Fibroblast of mammary gland (primary cell): ENCODE measurements around the gene WAS.

ENCODE experiments used
- DNase-seq: peaks from one replicate; pipeline ENCODE4 v3.0.0-alpha.2; 2010; ENCODE audit warnings: low read depth
- H3K4me3 ChIP-seq: 2 replicates; pipeline ENCODE4 v1.5.1; 2011; ENCODE audit warnings: low read depth, mild to moderate bottlenecking, low read length, moderate library complexity; ENCODE audit not compliant: control insufficient read depth
- CTCF ChIP-seq: conservative IDR thresholded peaks from 2 replicates; pipeline ENCODE4 v1.5.1; 2011; ENCODE audit warnings: low read depth, low read length, inconsistent platforms; ENCODE audit not compliant: control insufficient read depth, insufficient read depth

WAS gene

GRCh38 chrX:48703228-48703627, 19.6 kb downstream of the WAS start:
- no peak for DNase-seq
- TF ChIP-seq CTCF: no peak
- no peak overlapping the region for H3K4me3 ChIP-seq

- no peak overlapping the region for H3K4me3 ChIP-seq
- DNase-seq: peak; percentile 46
- no peak for TF ChIP-seq CTCF
Measured at GRCh38 chrX:48703642-48704481, 20.3 kb downstream of the WAS start.

- TF ChIP-seq CTCF: no peak
- no peak overlapping the region for H3K4me3 ChIP-seq
- no peak for DNase-seq
Measured at GRCh38 chrX:48705871-48706270, 22.3 kb downstream of the WAS start.

- DNase-seq: no peak
- TF ChIP-seq CTCF: no peak
- H3K4me3 ChIP-seq: no peak overlapping the region
Measured at GRCh38 chrX:48709522-48710112, 26.0 kb downstream of the WAS start.

GRCh38 chrX:48711162-48711928, 27.7 kb downstream of the WAS start:
- no peak overlapping the region for H3K4me3 ChIP-seq
- no peak for TF ChIP-seq CTCF

GRCh38 chrX:48711929-48712505, 28.4 kb downstream of the WAS start:
- no peak overlapping the region for H3K4me3 ChIP-seq
- no peak for TF ChIP-seq CTCF
- no peak for DNase-seq

More at GRCh38 chrX:48711162-48711928, 27.7 kb downstream of the WAS start:
- DNase-seq: no peak
